HG03432 (cell line): Measurements from ENCODE around the gene ADD1.

Experiments
- ATAC-seq: cut with Tn5 transposase; IDR thresholded peaks from one replicate; pipeline ENCODE4 v1.9.1; 2021; ENCODE audit warnings: mild to moderate bottlenecking, moderate library complexity; ENCODE audit not compliant: unreplicated experiment

The ADD1 gene

GRCh38 chr4:2961811-2962441 is 118.3 kb downstream of the ADD1 start:
- no peak for ATAC-seq

- ATAC-seq = peak; percentile 36
Observed at GRCh38 chr4:2962614-2963174, 119.0 kb downstream of the ADD1 start.

- ATAC-seq = peak; percentile 92
Observed at GRCh38 chr4:2963175-2963965, 119.7 kb downstream of the ADD1 start, which contains the start of the genes GRK4 and NOP14. Gene GRK4 (plus strand): TSS chr4:2963571. CDS start chr4:2964071, 500 bp downstream. Gene NOP14 (minus strand): TSS chr4:2963406. CDS start chr4:2963319, 87 bp downstream.

GRCh38 chr4:2963966-2964471 is 120.4 kb downstream of the ADD1 start:
- peak; percentile 41 for ATAC-seq

- no peak for ATAC-seq
Observed at GRCh38 chr4:2964706-2965258, 121.1 kb downstream of the ADD1 start.

GRCh38 chr4:2965262-2965661 is 121.6 kb downstream of the ADD1 start:
- ATAC-seq = no peak

- ATAC-seq = no peak
Observed at GRCh38 chr4:2968381-2968780, 124.7 kb downstream of the ADD1 start.

- no peak for ATAC-seq
Observed at GRCh38 chr4:2971275-2971674, 127.6 kb downstream of the ADD1 start.

GRCh38 chr4:2977211-2978088 is 133.8 kb downstream of the ADD1 start:
- ATAC-seq = no peak
